HL-60 (cell line): ENCODE measurements around the gene PARD6G.

Experiments
- POLR2AphosphoS5 ChIP-seq: IDR thresholded peaks from 2 replicates; pipeline ENCODE4 v1.6.1; 2012; ENCODE audit warnings: low read depth
- TF ChIP-seq, protein P1 (sequence below): IDR thresholded peaks from one replicate; pipeline ENCODE4 v1.5.1; 2011; ENCODE audit warnings: low read length, control low read depth, inconsistent platforms; ENCODE audit not compliant: insufficient read depth

DNA sequence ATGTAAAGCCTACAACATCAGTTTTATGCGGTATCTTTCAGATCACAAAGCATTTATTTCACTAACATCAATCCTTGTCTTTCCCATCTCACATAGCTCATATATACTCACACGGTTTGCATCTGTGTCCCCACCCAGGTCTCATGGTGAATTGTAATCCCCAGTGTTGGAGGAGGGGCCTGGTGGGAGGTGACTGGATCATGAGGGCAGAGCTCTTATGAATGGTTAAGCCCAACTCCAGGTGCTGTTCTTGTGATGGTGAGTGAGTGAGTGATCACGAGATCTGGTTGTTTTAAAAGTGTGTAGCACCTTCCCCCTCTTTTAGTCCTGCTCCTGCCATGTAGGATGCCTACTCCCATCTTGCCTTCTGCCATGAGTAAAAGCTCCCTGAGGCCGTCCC is 42.0 kb downstream of the PARD6G start:
- TF ChIP-seq, protein P1, sequence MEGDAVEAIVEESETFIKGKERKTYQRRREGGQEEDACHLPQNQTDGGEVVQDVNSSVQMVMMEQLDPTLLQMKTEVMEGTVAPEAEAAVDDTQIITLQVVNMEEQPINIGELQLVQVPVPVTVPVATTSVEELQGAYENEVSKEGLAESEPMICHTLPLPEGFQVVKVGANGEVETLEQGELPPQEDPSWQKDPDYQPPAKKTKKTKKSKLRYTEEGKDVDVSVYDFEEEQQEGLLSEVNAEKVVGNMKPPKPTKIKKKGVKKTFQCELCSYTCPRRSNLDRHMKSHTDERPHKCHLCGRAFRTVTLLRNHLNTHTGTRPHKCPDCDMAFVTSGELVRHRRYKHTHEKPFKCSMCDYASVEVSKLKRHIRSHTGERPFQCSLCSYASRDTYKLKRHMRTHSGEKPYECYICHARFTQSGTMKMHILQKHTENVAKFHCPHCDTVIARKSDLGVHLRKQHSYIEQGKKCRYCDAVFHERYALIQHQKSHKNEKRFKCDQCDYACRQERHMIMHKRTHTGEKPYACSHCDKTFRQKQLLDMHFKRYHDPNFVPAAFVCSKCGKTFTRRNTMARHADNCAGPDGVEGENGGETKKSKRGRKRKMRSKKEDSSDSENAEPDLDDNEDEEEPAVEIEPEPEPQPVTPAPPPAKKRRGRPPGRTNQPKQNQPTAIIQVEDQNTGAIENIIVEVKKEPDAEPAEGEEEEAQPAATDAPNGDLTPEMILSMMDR, result no peak
- TF ChIP-seq POLR2AphosphoS5, result no peak
